Measurements from ENCODE around the gene TRIM9.

GRCh38 chr14:51056421-51056820 lies 38.5 kb downstream of the TRIM9 start:
- TF ChIP-seq POLR2AphosphoS5 (IDR thresholded peaks at IDR 0.05; ENCODE audit: insufficient read depth, low read depth, low read length) (no peak), CTCF (IDR thresholded peaks at IDR 0.05; ENCODE audit: extremely low read depth in 1 of 2, insufficient read depth in 1 of 2, low read depth in 1 of 2, low read length in 2 of 2) (no peak), EZH2 (IDR thresholded peaks at IDR 0.05; ENCODE audit: borderline replicate concordance, low read depth, low read length, severe bottlenecking) (no peak), POLR2A (IDR thresholded peaks at IDR 0.05; ENCODE audit: low read depth, low read length) (no peak), MAX (IDR thresholded peaks at IDR 0.05; ENCODE audit: insufficient read depth, insufficient read length) (no peak)

All from endothelial cell of umbilical vein (primary cell).